OCI-LY3 (cell line): ENCODE data around the gene EIF2B1.
A peak's percentile ranks its signal among the peaks of the same experiment; 100 is the strongest.

ENCODE experiments used
- H2AFZ ChIP-seq: fragments of 200-600, 300-600 bp; shearing (Covaris generic); 2 replicates; pipeline ENCODE4 v1.6.0; 2014; ENCODE audit warnings: antibody characterized with exemption, low read depth, low read length
- H3K27ac ChIP-seq: fragments of 200-600, 300-600 bp; sonication (generic); 2 replicates; pipeline ENCODE4 v1.5.1; 2014; ENCODE audit warnings: mild to moderate bottlenecking, low read length, moderate library complexity, mixed read lengths
- H3K27me3 ChIP-seq: fragments of 200-600, 300-600 bp; sonication (generic); 2 replicates; pipeline ENCODE4 v1.6.1; 2014; ENCODE audit warnings: low read depth, low read length, mixed read lengths
- H3K36me3 ChIP-seq: fragments of 200-600, 300-600 bp; sonication (generic); replicated peaks from 2 replicates; pipeline ENCODE3; 2014; ENCODE audit warnings: low read depth, low read length, mixed read lengths
- H3K4me1 ChIP-seq: fragments of 300-600, 200-600 bp; sonication (generic); 2 replicates; pipeline ENCODE4 v1.6.1; 2014; ENCODE audit warnings: low read length, mixed read lengths
- H3K4me2 ChIP-seq: fragments of 200-600, 300-600 bp; sonication (generic); 2 replicates; pipeline ENCODE4 v1.6.1; 2014; ENCODE audit warnings: low read length, mixed read lengths
- H3K4me3 ChIP-seq: fragments of 300-600, 200-600 bp; sonication (generic); 2 replicates; pipeline ENCODE4 v1.5.1; 2014; ENCODE audit warnings: antibody characterized with exemption, mild to moderate bottlenecking, low read length, moderate library complexity
- H3K79me2 ChIP-seq: fragments of 300-600, 200-600 bp; shearing (Covaris generic); 2 replicates; pipeline ENCODE4 v1.6.1; 2014; ENCODE audit warnings: mild to moderate bottlenecking, low read length, mixed read lengths
- H3K9ac ChIP-seq: fragments of 300-600, 200-600 bp; shearing (Covaris generic); 2 replicates; pipeline ENCODE4 v1.6.0; 2014; ENCODE audit warnings: mild to moderate bottlenecking, low read length, moderate library complexity
- H3K9me3 ChIP-seq: fragments of 200-600, 300-600 bp; shearing (Covaris generic); 2 replicates; pipeline ENCODE4 v1.6.1; 2014; ENCODE audit warnings: low read length, mixed read lengths; ENCODE audit not compliant: insufficient read depth
- H4K20me1 ChIP-seq: fragments of 200-600, 300-600 bp; sonication (generic); 2 replicates; pipeline ENCODE4 v1.6.1; 2016; ENCODE audit warnings: low read length, mixed read lengths; ENCODE audit not compliant: insufficient read depth
- CTCF ChIP-seq: fragments of 200-600, 300-600 bp; sonication (generic); IDR thresholded peaks from 2 replicates; pipeline ENCODE4 v1.5.1; 2014; ENCODE audit warnings: antibody characterized with exemption, low read length, low read depth
- EZH2phosphoT487 ChIP-seq: fragments of 200-600 bp; shearing (Covaris generic); IDR thresholded peaks from 2 replicates; pipeline ENCODE4 v1.6.1; 2018; ENCODE audit warnings: antibody characterized with exemption, mixed run types, low read depth

EIF2B1 gene

DNA sequence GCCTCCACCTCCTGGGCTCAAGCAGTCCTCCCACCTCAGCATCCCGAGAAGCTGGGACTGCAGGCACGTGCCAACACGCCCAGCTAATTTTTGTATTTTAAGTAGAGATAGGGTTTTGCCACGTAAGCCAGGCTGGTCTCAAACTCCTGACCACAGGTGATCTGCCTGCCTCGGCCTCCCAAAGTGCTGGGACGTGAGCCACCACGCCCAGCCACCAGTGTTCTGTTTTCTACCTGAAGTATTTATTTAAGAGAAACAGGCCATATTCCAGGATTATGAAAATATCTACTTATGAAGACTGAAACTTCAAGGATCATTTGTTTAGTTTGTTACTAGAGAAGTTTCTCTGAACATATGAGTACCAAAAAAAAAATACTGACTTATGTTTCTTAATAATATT, 10.4 kb upstream of the EIF2B1 start:
- no peaks in the 10 kb centered on the region for H3K9me3 ChIP-seq
- no peak overlapping the region for H3K27ac ChIP-seq
- H3K4me1 ChIP-seq = no peaks in the 10 kb centered on the region
- no peak overlapping the region for H2AFZ ChIP-seq
- peaks cover 42% of the 10 kb centered on the region for H3K36me3 ChIP-seq
- no peak for TF ChIP-seq CTCF
- TF ChIP-seq EZH2phosphoT487 = no peak
- no peak overlapping the region for H3K4me3 ChIP-seq
- H3K79me2 ChIP-seq = 0 out of 2 replicates have a peak, but pooled peaks cover 4% of the 10 kb centered on the region
- no peaks in the 10 kb centered on the region for H4K20me1 ChIP-seq
- no peak overlapping the region for H3K9ac ChIP-seq
- H3K27me3 ChIP-seq = no peaks in the 10 kb centered on the region
- no peak overlapping the region for H3K4me2 ChIP-seq

DNA sequence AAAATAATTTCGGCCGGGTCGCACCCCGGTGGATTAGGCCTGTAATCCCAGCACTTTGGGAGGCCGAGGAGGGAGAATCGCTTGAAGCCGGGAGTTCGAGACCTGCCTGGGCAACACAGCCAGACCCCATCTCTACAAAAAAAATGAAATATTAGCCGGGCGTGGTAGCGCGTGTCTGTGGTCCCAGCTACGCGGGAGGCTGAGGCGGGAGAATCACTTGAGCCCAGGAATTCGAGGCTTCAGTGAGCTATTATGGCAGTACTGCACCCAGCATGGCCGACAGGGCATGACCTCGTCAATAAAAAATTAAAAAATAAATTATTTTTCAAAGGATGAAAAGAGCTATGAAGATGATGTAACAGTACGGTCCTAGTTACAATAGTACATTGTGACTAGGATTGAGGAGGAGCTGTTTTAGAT, 666 bp upstream of the EIF2B1 start:
- no peak overlapping the region for H2AFZ ChIP-seq
- H3K27me3 ChIP-seq = no peaks in the 10 kb centered on the region
- peaks cover 15% of the 10 kb centered on the region for H3K36me3 ChIP-seq
- H3K79me2 ChIP-seq = peaks cover 56% of the 10 kb centered on the region
- H3K4me2 ChIP-seq = peak overlapping the region; percentile 97
- TF ChIP-seq CTCF = no peak
- no peak for TF ChIP-seq EZH2phosphoT487
- peak overlapping the region; percentile 86 for H3K4me3 ChIP-seq
- H3K9ac ChIP-seq = peak overlapping the region; percentile 84
- peaks cover 10% of the 10 kb centered on the region for H3K4me1 ChIP-seq
- no peaks in the 10 kb centered on the region for H4K20me1 ChIP-seq
- H3K9me3 ChIP-seq = no peaks in the 10 kb centered on the region
- H3K27ac ChIP-seq = peak overlapping the region; percentile 43

GRCh38 chr12:123621619-123622530, 11.6 kb downstream of the EIF2B1 start:
- Histone ChIP-seq H3K4me3 (no peak overlapping the region), H3K27me3 (no peaks in the 10 kb centered on the region), H3K9ac (no peak overlapping the region), H3K27ac (no peak overlapping the region), H4K20me1 (no peaks in the 10 kb centered on the region; the same call in 1 of the 2 replicates), H3K9me3 (no peaks in the 10 kb centered on the region), H3K4me2 (no peak overlapping the region), H3K36me3 (peaks cover 61% of the 10 kb centered on the region), H2AFZ (no peak overlapping the region), H3K4me1 (no peaks in the 10 kb centered on the region), H3K79me2 (no peaks in the 10 kb centered on the region)
- TF ChIP-seq CTCF = no peak
- TF ChIP-seq EZH2phosphoT487 = no peak

DNA sequence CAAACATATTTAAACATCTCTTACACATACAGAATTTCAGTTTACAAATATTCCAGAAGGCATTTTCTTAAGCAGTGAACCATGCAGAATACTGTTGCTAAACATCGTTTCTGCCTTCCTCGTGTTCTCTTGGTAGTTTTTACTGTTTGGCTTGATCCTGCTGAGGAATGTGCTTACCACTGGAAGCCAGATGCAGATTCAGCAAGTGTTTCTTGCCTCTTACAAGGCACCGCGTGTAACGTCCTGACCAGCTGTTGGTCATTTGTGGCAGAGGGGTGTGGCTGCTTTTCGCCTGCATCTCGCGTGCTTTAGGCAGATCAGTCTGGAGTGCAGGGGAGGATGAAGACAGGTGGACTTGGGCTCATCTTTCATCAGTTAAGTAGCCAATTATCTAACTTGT, 12.4 kb downstream of the EIF2B1 start:
- no peak overlapping the region for H3K9ac ChIP-seq
- no peak overlapping the region for H2AFZ ChIP-seq
- peaks cover 61% of the 10 kb centered on the region for H3K36me3 ChIP-seq
- H3K4me3 ChIP-seq = no peak overlapping the region
- no peaks in the 10 kb centered on the region for H3K79me2 ChIP-seq
- H3K9me3 ChIP-seq = no peaks in the 10 kb centered on the region
- no peaks in the 10 kb centered on the region for H3K27me3 ChIP-seq
- H3K27ac ChIP-seq = no peak overlapping the region
- no peak for TF ChIP-seq CTCF
- no peak for TF ChIP-seq EZH2phosphoT487
- H4K20me1 ChIP-seq = no peaks in the 10 kb centered on the region; the same call in 1 of the 2 replicates
- no peak overlapping the region for H3K4me2 ChIP-seq
- no peaks in the 10 kb centered on the region for H3K4me1 ChIP-seq
